ENCODE data around the gene CCR1. TPM values are rescaled to one million over a fixed set of nuclear protein-coding genes. Genes with fewer than 3 reads are reported as not detected.
"Not testable (repeated sequence)": the region's sequence is repeated elsewhere in the genome, so short reads cannot be mapped to it uniquely, and the experiment has no call there.

Gene CCR1
- total RNA-seq, 1 donor from 2014 or later, result not detected

DNA sequence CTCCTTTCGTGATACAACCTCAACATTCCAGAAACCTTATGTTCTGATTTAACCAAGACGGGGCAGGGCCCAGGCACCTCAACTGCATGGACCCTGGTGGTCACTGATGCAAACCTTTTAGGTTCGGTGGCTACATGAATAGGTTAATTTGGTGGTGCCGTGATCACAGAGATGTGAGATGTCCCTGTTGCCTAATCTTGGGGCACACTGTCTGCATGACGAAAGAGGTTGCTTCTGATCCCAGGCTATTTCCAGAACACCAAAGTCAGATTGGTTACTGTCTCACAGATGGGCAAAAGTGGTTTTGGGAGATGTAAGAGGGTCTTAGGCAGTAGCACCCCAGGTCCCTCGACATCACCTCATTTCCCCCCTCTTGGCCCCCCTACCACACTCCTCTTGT lies 4.0 kb upstream of the CCR1 start:
- Mint-ChIP-seq H3K27me3 (ENCODE audit: low read depth) (peaks cover 11% of the 10 kb centered on the region), H3K27ac (ENCODE audit: unreplicated experiment) (no peak overlapping the region), H3K9me3 (ENCODE audit: low read depth) (no peaks in the 10 kb centered on the region), H3K36me3 (ENCODE audit: low read depth) (no peaks in the 10 kb centered on the region), H3K4me1 (ENCODE audit: low read depth) (no peaks in the 10 kb centered on the region), H3K4me3 (ENCODE audit: unreplicated experiment) (no peak overlapping the region)
- no peak for TF ChIP-seq CTCF (IDR thresholded peaks at IDR 0.05)
- DNase-seq (ENCODE audit: low spot score), result no peak

- no peak for DNase-seq (ENCODE audit: low spot score)
- TF ChIP-seq CTCF (IDR thresholded peaks at IDR 0.05), result no peak
- H3K27me3 Mint-ChIP-seq (ENCODE audit: low read depth), result peaks cover 1% of the 10 kb centered on the region
- H3K9me3 Mint-ChIP-seq (ENCODE audit: low read depth), result no peaks in the 10 kb centered on the region
- H3K4me3 Mint-ChIP-seq (ENCODE audit: unreplicated experiment), result no peak overlapping the region
- no peak overlapping the region for H3K27ac Mint-ChIP-seq (ENCODE audit: unreplicated experiment)
- H3K36me3 Mint-ChIP-seq (ENCODE audit: low read depth), result no peaks in the 10 kb centered on the region
- H3K4me1 Mint-ChIP-seq (ENCODE audit: low read depth), result no peaks in the 10 kb centered on the region
Measured at GRCh38 chr3:46209746-46210470, 1.8 kb upstream of the CCR1 start.

GRCh38 chr3:46209053-46209452 lies 940 bp upstream of the CCR1 start:
- H3K27ac Mint-ChIP-seq (ENCODE audit: unreplicated experiment), result no peak overlapping the region
- TF ChIP-seq CTCF (IDR thresholded peaks at IDR 0.05), result no peak
- H3K27me3 Mint-ChIP-seq (ENCODE audit: low read depth), result no peaks in the 10 kb centered on the region

GRCh38 chr3:46207514-46207913 lies 599 bp downstream of the CCR1 start:
- not testable (repeated sequence) for H3K36me3 Mint-ChIP-seq (ENCODE audit: low read depth); H3K27me3 Mint-ChIP-seq (ENCODE audit: low read depth); H3K27ac Mint-ChIP-seq (ENCODE audit: unreplicated experiment); H3K9me3 Mint-ChIP-seq (ENCODE audit: low read depth); H3K4me1 Mint-ChIP-seq (ENCODE audit: low read depth); DNase-seq (ENCODE audit: low spot score); H3K4me3 Mint-ChIP-seq (ENCODE audit: unreplicated experiment)

More at GRCh38 chr3:46209053-46209452, 940 bp upstream of the CCR1 start:
- DNase-seq (ENCODE audit: low spot score), result no peak
- H3K36me3 Mint-ChIP-seq (ENCODE audit: low read depth), result no peaks in the 10 kb centered on the region
- H3K9me3 Mint-ChIP-seq (ENCODE audit: low read depth), result no peaks in the 10 kb centered on the region
- no peaks in the 10 kb centered on the region for H3K4me1 Mint-ChIP-seq (ENCODE audit: low read depth)
- no peak overlapping the region for H3K4me3 Mint-ChIP-seq (ENCODE audit: unreplicated experiment)

- no peaks in the 10 kb centered on the region for H3K36me3 Mint-ChIP-seq (ENCODE audit: low read depth)
- no peak for DNase-seq (ENCODE audit: low spot score)
- no peak for TF ChIP-seq CTCF (IDR thresholded peaks at IDR 0.05)
- no peaks in the 10 kb centered on the region for H3K27me3 Mint-ChIP-seq (ENCODE audit: low read depth)
- H3K4me3 Mint-ChIP-seq (ENCODE audit: unreplicated experiment), result no peak overlapping the region
- no peaks in the 10 kb centered on the region for H3K9me3 Mint-ChIP-seq (ENCODE audit: low read depth)
- no peak overlapping the region for H3K27ac Mint-ChIP-seq (ENCODE audit: unreplicated experiment)
- no peaks in the 10 kb centered on the region for H3K4me1 Mint-ChIP-seq (ENCODE audit: low read depth)
Measured at GRCh38 chr3:46206282-46207015, 1.7 kb downstream of the CCR1 start.

Data from chondrocyte (in vitro differentiated cells).